ENCODE results near the gene UBR1. TPM values are rescaled to one million over a fixed set of nuclear protein-coding genes. Genes with fewer than 3 reads are reported as not detected.

Gene UBR1
- total RNA-seq, 1 donor from 2014 or later, result 32.5 TPM

GRCh38 chr15:42933886-42934667, 171.8 kb downstream of the UBR1 start:
- DNase-seq, result no peak
- intact Hi-C loops (cut with DNase I), result no loop called here
- no peaks in the 10 kb centered on the region for H3K36me3 ChIP-seq

GRCh38 chr15:42932833-42933515, 172.9 kb downstream of the UBR1 start:
- no peak overlapping the region for H3K27ac ChIP-seq
- H3K4me1 ChIP-seq, result no peaks in the 10 kb centered on the region
- no peaks in the 10 kb centered on the region for H3K9me3 ChIP-seq
- no peaks in the 10 kb centered on the region for H3K36me3 ChIP-seq
- intact Hi-C loops (cut with DNase I), result no loop called here
- DNase-seq, result no peak
- no peak overlapping the region for H3K4me3 ChIP-seq
- no peak for ATAC-seq
- no peaks in the 10 kb centered on the region for H3K27me3 ChIP-seq (ENCODE audit: low read depth)
- TF ChIP-seq CTCF (IDR thresholded peaks at IDR 0.05), result no peak

More at GRCh38 chr15:42933886-42934667, 171.8 kb downstream of the UBR1 start:
- H3K4me3 ChIP-seq, result no peak overlapping the region
- no peaks in the 10 kb centered on the region for H3K9me3 ChIP-seq
- H3K4me1 ChIP-seq, result no peaks in the 10 kb centered on the region
- TF ChIP-seq CTCF (IDR thresholded peaks at IDR 0.05), result no peak
- no peaks in the 10 kb centered on the region for H3K27me3 ChIP-seq (ENCODE audit: low read depth)
- ATAC-seq, result no peak
- H3K27ac ChIP-seq, result no peak overlapping the region

GRCh38 chr15:42931702-42932486, 173.9 kb downstream of the UBR1 start:
- no peaks in the 10 kb centered on the region for H3K36me3 ChIP-seq
- no peak overlapping the region for H3K27ac ChIP-seq
- ATAC-seq, result no peak
- H3K4me3 ChIP-seq, result no peak overlapping the region
- no peak for TF ChIP-seq CTCF (IDR thresholded peaks at IDR 0.05)
- H3K9me3 ChIP-seq, result no peaks in the 10 kb centered on the region
- H3K4me1 ChIP-seq, result no peaks in the 10 kb centered on the region
- intact Hi-C loops (cut with DNase I), result no loop called here
- H3K27me3 ChIP-seq (ENCODE audit: low read depth), result no peaks in the 10 kb centered on the region
- no peak for DNase-seq

- DNase-seq (no peak), ATAC-seq (no peak)
- Histone ChIP-seq H3K4me3 (no peak overlapping the region), H3K36me3 (no peaks in the 10 kb centered on the region), H3K9me3 (no peaks in the 10 kb centered on the region), H3K4me1 (no peaks in the 10 kb centered on the region), H3K27ac (no peak overlapping the region), H3K27me3 (ENCODE audit: low read depth) (no peaks in the 10 kb centered on the region)
- no peak for TF ChIP-seq CTCF (IDR thresholded peaks at IDR 0.05)
- intact Hi-C loops (cut with DNase I), result no loop called here
Measured at GRCh38 chr15:42929306-42929848, 176.5 kb downstream of the UBR1 start.

- TF ChIP-seq CTCF (IDR thresholded peaks at IDR 0.05), result no peak
- Histone ChIP-seq H3K4me1 (peaks cover 23% of the 10 kb centered on the region), H3K9me3 (no peaks in the 10 kb centered on the region), H3K27me3 (ENCODE audit: low read depth) (no peaks in the 10 kb centered on the region), H3K27ac (no peak overlapping the region), H3K36me3 (no peaks in the 10 kb centered on the region), H3K4me3 (peak overlapping the region; percentile 90)
- DNase-seq (no peak), ATAC-seq (peak; percentile 13 to 45)
- intact Hi-C loops (cut with DNase I), result no loop called here
Measured at GRCh38 chr15:42921342-42921731, 184.5 kb downstream of the UBR1 start.
